Brain pericyte (primary cell): Measurements from ENCODE around the gene TRAPPC5.
"Not testable (repeated sequence)": the region's sequence is repeated elsewhere in the genome, so short reads cannot be mapped to it uniquely, and the experiment has no call there.

Experiments used
- DNase-seq: peaks from one replicate; pipeline ENCODE4 v3.0.0-alpha.2; 2012; ENCODE audit warnings: low read depth, low spot score

TRAPPC5 gene

DNA sequence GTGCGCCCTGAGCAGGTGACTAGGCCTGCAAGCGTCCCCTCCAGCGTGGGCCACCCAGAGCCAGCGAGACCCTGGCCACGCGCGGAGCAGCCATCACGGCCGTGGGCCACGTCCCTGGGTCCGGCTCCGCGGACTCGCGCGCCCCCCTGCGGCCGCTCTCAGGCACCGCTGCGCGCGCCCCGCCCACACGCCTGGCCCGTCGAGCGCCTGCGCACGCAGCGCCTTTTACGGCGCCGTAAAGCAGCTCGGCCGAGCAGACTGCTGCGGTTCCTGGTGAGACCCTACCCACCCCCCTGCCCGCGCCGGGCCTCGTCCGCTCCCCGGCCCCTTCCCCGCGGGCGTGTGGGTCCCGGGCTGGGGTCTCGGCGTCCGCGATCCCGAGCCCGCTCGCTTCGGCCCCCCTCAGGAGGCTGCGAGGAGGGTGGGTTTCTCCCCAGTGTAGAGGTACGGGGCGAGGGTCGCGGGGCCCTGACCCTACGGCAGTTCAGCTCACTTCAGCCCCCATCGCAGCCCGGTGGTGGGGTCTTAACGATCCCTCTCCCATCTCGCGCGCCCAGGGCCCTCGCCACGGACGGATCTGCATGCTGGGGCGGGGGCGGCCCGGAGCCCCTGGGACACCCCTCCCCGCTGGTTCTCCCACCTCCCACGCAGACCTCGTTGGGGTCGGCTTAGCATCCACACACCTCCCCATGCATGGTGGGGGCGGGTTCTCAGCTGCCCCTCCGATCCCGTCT, at the start of gene TRAPPC5:
TRAPPC5 (plus strand) TSS at position 228 of the 734 bp plus-strand sequence. CDS start 1,421 bp downstream, outside the sequence.
- no peak for DNase-seq

- DNase-seq: no peak
Measured at GRCh38 chr19:7631577-7631976, 49.1 kb upstream of the TRAPPC5 start.

DNA sequence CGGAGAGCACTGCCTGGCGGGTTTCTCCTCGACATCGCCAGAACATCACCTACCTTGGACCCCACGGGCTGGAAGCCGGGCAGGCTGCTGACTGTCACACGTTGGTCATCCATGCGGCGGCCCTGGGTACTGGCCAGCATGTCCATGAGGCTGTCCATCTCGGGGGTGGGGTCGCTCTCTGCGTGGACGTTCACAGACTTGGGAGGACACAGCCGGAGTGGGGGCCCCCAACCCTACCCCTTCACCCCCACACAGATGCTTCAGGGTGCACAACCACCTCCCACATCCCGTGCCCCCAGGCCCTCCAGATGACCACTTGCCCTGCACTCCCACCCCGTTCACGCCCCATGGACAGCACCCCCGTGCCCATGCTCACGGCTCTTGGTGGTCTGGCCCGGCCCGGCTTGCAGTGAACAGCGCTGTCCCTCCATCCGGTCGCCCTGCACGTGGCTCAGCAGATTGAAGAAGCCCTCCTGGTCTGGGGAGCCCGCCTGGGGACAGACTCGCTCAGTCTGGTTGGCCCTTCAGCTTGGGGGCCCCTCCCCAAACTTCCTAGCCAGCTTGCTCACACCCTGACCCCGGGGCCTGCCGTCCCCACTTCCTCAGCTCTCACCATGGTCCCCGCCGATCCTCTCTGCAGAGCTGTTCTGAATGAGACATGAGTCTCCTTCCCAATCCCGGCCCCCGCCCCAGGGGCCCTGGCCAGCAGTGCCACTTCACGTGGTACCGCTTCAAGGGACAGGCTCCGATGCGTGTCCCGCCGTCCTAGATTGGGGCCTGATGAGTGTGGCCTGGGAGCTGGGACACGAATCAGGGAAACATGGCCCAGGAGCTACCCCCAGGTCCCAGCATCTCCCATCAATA, 48.1 kb upstream of the TRAPPC5 start:
- DNase-seq: no peak

DNA sequence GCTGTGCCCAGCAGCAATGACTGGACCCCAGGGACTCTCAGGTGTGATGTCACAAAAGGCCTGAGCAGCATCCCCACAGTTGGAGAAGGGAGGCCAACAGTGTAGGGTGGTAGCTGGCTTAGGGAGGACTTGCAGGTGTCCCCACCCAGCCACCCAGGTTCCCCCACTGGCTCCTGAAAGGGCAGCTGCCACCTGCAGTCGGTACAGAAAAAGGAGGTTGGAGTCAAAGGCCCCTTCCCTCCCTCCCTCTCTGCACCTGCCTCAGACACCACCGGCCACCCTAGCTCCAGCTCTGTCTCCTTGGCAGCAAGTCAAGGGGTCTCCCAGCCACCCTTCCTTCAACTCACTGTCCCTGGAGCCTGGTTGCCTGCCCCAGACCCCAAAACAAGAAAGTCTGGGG, 46.9 kb upstream of the TRAPPC5 start, which contains the start of gene PCP2:
PCP2 (minus strand) TSS at position 22 of the 400 bp plus-strand sequence. CDS start 262 bp downstream, outside the sequence.
- no peak for DNase-seq

DNA sequence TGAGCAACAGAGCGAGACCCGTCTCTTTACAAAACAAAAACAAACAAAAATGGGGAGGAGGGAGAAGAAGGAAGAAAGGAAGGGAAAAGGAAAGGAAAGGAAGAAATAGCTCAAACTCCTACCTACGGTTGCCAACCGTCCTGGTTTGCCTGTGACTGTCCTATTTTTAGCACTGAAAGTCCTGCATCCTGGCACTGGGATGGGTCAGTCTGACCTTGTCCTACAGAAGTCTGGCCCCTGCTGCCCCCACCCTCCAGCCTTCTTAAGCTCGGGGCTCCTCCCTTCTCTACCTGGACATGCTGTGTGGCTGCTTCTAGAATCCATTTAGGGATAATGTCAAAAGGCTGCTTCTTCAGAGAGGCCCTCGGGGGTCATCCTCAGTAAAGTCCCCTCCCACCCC, 45.0 kb upstream of the TRAPPC5 start:
- DNase-seq: no peak

DNA sequence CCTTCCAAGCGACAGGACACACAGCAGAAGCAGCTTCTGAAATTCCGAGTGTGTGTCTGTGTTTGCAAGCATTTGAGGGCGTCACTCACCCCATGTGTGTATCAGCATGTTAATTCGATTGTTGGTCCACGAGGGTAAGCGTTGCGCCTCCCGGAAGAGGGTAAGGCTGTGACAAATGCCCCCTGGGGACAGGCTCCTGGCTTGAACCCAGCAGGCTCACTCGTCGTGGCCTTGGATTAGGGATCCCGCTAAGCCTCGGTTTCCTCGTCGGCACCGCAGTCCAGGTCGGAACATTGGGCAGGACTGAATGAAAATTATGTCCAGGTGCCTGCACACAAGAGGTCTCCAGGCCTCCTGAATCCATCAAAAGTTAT, 44.3 kb upstream of the TRAPPC5 start:
- DNase-seq: no peak

GRCh38 chr19:7636691-7637373, 43.8 kb upstream of the TRAPPC5 start, which contains the start of gene STXBP2:
Gene STXBP2, plus strand, starts transcription at chr19:7637110. Its CDS starts 40 bp downstream, at chr19:7637150.
- DNase-seq: no peak

DNA sequence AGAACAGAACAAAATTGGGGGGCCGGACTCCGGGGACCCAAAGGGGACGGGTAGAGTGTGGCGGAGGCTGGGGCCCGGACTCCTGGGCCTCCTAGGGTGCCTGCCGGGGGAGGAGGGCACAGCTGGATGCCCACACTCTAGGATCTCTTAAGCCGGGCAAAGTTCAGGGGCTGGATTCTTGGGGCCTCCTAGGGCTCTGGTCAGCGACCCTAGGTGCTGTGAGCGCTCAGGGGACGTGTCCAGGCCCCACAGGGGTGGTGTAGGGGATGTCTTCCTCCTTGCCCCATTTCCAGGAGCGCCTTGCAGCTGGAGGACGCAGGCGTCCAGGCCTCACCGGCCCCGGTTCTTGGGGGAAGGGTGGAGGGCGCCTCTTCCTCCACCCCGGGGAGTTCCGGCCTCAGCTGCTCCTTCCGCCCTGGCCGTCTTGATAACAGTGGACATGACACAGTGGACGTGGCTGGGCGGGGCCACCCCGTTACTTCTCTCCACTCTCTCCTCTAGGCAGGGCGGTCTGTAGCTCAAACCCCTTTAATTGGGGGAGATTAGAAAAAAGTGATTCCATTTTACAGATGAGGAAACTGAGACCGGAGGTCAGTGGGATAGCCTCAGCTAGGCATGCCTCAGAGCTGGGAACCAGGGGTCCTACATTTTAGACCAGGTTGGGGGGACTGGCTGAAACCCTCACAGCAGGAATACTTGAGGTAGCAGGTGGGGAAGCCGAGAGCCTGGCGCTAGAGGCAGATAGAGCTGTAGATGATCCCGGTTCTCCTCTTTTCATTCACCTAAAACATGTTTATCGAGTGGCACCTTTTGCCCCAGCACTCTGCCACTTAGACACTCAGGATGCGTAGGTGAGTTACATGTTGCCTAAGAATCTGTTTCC, 43.0 kb upstream of the TRAPPC5 start:
- DNase-seq: no peak

GRCh38 chr19:7638802-7639465, 41.7 kb upstream of the TRAPPC5 start:
- DNase-seq: no peak

DNA sequence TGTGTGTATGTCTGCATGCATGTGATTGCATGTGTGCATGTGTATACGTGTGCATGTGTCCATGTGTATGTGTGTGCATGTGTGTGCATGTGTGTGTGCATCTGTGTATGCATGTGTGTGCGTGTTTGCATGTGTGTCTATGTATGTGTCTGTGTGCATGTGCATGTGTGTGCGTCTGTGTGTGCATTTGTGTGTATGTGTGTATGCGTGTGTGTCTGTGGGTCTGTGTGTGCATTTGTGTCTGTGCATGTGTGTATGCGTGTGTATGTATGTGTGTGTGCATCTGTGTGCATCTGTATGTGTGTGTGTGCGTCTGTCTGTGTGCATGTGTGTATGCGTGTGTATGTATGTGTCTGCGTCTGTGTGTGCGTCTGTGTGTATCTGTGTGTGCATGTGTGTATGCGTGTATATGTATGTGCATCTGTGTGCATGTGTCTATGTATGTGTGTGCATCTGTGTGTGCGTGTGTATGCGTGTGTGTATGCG, 40.7 kb upstream of the TRAPPC5 start:
- no peak for DNase-seq

DNA sequence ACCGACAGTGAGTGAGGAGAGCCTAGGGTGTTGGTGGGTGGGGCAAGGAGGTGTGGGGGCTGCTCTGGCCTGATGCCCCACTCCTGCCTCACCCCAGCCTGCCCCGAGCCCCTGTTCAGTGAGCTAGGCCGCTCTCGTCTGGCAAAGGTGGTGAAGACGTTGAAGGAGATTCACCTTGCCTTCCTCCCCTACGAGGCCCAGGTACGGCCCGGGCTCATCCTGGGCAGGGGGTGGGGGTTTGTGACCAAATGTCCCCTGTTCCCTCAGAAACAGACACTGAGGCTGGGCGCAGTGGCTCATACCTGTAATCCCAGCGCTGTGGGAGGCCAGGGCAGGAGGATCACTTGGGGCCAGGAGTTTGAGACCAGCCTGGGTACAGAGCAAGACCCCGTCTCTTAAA, 39.8 kb upstream of the TRAPPC5 start:
- no peak for DNase-seq

DNA sequence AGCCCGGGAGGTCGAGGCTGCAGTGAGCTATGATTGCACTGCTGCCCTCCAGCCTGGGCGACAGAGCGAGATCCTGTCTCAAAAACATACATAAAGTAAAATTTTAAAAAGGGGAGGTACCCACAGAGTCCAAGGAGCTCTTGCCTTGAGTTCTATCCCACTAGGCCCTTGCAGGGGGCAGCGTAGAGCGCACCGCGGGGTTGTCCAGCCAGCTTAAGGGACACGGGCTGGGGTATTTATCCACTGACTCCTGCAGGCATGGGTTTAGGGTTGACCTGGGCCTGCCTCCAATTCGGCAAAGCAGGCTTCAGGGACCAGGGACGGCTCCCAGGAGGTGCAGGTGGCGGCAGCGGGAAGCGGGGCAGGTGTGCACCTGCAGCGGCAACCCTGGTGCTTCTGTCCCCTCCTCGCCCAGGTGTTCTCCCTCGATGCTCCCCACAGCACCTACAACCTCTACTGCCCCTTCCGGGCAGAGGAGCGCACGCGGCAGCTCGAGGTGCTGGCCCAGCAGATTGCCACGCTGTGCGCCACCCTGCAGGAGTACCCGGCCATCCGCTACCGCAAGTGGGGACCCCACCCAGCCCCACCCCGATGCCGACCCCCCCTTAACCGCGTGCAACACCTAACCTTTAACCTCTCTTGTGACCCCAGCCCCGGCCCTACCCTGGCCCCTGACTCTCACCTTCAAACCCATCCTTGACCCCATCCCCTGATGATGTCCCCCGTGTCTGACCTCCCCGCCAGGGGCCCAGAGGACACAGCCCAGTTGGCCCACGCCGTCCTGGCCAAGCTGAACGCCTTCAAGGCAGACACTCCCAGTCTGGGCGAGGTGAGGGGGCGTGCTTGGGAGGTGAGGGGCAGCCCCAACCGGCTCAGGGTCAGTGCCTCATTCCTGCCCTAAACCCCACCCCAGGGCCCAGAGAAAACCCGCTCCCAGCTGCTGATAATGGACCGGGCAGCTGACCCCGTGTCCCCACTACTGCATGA, 39.0 kb upstream of the TRAPPC5 start:
- DNase-seq: no peak

GRCh38 chr19:7642295-7643030, 38.2 kb upstream of the TRAPPC5 start:
- no peak for DNase-seq

GRCh38 chr19:7643031-7643415, 37.6 kb upstream of the TRAPPC5 start:
- DNase-seq: no peak

- DNase-seq: not testable (repeated sequence)
Measured at GRCh38 chr19:7643629-7644549, 36.7 kb upstream of the TRAPPC5 start.

- no peak for DNase-seq
Measured at GRCh38 chr19:7644550-7644877, 36.1 kb upstream of the TRAPPC5 start.

- no peak for DNase-seq
Measured at GRCh38 chr19:7645163-7645562, 35.5 kb upstream of the TRAPPC5 start.
